AG04450 (cell line): ENCODE data around the gene SORCS2. TPM values are rescaled to one million over a fixed set of nuclear protein-coding genes. Genes with fewer than 3 reads are reported as not detected.

Experiments
- CTCF ChIA-PET: fragments of 300-600, 350-600 bp; formaldehyde crosslinking; extraction: SDS; loops from one replicate; lab custom pipeline; 2022; ENCODE audit warnings: antibody characterized with exemption, inconsistent platforms; lab: Charles Lee
- POLR2A ChIA-PET: fragments of 350-600 bp; formaldehyde crosslinking; extraction: SDS; loops from one replicate; lab custom pipeline; 2021; ENCODE audit warnings: antibody characterized with exemption, inconsistent platforms; lab: Yijun Ruan, JAX
- DNase-seq: peaks from one replicate; pipeline ENCODE4 v3.0.0-alpha.2; 2011; ENCODE audit warnings: low read depth, low spot score
- H3K27ac ChIP-seq: one replicate; pipeline ENCODE4 v1.5.1; 2012; ENCODE audit warnings: low read depth, low read length, control low read depth
- H3K27me3 ChIP-seq: one replicate; pipeline ENCODE4 v1.6.0; 2012; ENCODE audit warnings: low read length; ENCODE audit not compliant: control insufficient read depth, insufficient read depth
- H3K4me3 ChIP-seq: 2 replicates; pipeline ENCODE4 v1.5.1; 2011; ENCODE audit warnings: mild to moderate bottlenecking, low read depth, low read length, control low read depth
- H3K9me3 ChIP-seq: 2 replicates; pipeline ENCODE4 v1.5.1; 2012; ENCODE audit warnings: low read length; ENCODE audit not compliant: control insufficient read depth, insufficient read depth
- polyA plus RNA-seq: library from polyadenylated mRNA; depleted of rRNA; stranded (reverse); fragments of >200 nt; gene quantifications from 2 replicates; pipeline ENCODE4 v1.2.3, GENCODE V29; 2011
- TF ChIP-seq, protein P1 (sequence below): IDR thresholded peaks from 2 replicates; pipeline ENCODE4 v1.5.1; 2011; ENCODE audit warnings: low read depth, low read length, control low read depth, inconsistent platforms

The SORCS2 gene
- polyA plus RNA-seq, 1 experiment, result 0.29 TPM

DNA sequence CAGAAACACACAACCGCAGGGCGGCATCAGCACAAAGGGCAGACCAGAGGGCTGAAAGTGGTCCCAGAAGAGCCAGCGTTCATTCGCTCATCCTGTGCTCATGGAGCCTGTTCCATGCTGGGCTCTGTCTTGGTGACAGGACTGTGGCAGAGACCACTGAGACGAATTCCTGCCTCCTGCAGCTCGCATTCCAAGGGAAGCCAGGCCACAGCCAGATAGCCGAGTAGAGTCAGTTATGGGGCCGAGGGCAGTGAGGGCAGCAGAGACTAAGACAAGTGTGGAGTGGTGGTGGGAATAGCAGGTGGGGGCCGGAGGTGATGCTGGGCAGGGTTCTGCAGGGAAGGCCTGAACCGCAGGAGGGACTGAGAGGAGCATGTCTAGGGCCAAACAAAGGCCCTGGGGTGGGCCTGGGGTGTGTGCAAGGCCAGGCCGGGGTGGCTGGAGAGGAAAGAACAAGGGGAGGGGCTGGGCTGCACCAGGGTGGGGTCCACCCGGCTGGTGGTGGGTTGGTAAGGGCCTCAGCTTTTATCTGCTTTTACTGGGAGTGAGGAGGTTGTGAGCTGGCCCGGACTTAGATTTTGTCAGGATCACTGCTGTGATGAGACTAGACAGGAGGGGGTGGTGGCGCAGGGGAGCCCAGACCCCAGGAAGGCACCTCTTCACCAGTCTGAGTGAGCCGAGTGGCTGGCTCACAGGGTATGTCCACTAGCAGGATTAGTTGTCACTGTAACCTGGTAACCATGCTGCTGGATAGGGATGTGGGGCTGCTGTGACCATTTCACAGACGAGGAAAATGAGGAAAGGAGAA, 236.1 kb downstream of the SORCS2 start:
- TF ChIP-seq, protein P1, sequence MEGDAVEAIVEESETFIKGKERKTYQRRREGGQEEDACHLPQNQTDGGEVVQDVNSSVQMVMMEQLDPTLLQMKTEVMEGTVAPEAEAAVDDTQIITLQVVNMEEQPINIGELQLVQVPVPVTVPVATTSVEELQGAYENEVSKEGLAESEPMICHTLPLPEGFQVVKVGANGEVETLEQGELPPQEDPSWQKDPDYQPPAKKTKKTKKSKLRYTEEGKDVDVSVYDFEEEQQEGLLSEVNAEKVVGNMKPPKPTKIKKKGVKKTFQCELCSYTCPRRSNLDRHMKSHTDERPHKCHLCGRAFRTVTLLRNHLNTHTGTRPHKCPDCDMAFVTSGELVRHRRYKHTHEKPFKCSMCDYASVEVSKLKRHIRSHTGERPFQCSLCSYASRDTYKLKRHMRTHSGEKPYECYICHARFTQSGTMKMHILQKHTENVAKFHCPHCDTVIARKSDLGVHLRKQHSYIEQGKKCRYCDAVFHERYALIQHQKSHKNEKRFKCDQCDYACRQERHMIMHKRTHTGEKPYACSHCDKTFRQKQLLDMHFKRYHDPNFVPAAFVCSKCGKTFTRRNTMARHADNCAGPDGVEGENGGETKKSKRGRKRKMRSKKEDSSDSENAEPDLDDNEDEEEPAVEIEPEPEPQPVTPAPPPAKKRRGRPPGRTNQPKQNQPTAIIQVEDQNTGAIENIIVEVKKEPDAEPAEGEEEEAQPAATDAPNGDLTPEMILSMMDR, result no peak
- DNase-seq, result no peak
- ChIA-PET CTCF (no interaction called here), POLR2A (no interaction called here)
- Histone ChIP-seq H3K27me3 (peaks cover 6% of the 10 kb centered on the region), H3K27ac (no peak overlapping the region), H3K9me3 (no peaks in the 10 kb centered on the region; the same call in 1 of the 2 replicates), H3K4me3 (no peak overlapping the region)

DNA sequence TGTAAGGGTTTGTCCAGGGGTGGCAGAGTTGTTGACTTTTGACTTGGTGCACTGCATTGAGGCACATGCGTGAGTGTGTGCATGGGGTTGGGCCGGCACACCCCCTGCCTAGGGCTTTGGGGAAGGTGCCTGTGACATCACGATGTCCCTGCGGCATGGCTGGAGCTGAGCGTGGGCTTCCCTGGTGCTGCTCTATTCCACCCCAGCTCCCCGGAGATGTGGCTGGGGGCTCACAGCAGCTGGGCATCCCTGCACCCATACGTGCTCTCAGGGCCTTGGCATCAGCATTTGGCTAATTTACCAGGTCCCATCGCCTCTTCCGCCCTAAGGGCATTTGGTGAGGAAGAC, 236.7 kb downstream of the SORCS2 start:
- CTCF ChIA-PET, result no interaction called here
- peaks cover 6% of the 10 kb centered on the region for H3K27me3 ChIP-seq
- H3K27ac ChIP-seq, result no peak overlapping the region
- no peak for DNase-seq
- TF ChIP-seq, protein P1, result no peak
- POLR2A ChIA-PET, result no interaction called here
- H3K4me3 ChIP-seq, result no peak overlapping the region
- no peaks in the 10 kb centered on the region; the same call in 1 of the 2 replicates for H3K9me3 ChIP-seq

DNA sequence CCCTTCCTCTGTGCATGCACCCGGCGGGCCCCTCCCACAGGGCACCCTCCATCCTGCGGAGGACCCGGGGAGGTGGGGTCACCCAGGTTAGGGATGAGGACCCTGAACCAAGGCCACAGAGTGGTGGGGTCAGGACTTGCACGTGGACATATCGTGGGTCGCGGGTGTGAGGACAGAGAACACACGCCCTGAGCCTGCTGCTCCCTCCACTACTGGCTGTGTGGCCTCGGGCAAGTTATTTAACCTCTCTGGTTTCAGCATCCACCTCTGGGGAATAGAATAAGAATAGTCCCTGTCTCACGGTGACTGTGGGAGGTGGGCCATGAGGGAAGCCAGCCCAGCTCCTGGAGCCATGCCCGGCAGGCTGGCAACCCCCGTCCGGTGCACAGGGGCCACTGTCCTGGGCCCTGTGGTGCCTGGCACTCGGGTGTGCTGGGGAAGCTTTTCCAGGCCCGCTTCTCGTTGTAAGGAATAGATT, 237.3 kb downstream of the SORCS2 start:
- no peak for DNase-seq
- TF ChIP-seq, protein P1, result no peak
- ChIA-PET POLR2A (no interaction called here), CTCF (no interaction called here)
- Histone ChIP-seq H3K27me3 (peaks cover 6% of the 10 kb centered on the region), H3K27ac (no peak overlapping the region), H3K4me3 (no peak overlapping the region), H3K9me3 (no peaks in the 10 kb centered on the region; the same call in 1 of the 2 replicates)

DNA sequence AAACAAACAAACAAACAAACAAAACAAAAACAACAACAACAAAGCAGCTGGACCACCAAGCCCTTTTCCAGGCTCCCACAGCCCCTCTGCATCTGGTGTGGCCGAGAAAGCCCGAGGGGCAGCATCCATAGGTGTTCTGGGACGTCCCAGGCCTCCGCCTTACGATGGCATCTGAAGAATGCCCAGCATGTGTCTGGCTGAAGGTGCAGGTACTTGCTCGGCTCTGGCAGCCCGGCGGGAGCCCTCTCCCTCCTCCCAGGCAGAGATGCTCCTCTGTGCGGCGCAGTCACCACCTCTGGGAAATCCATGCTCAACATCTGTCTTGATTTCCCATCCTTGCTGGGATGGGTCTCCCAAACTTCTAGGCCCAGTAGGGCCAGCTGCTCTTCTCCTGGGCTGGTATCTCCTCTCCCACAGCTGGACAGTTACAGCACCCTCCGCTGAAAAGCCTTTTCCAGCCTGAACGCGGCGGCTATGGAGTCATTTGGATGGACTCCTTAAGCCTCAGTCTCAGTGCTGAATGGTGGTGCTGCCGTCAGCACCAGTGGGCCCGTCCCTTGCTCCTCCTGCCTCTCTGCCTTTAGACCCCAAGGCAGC, 238.1 kb downstream of the SORCS2 start:
- no peak for DNase-seq
- H3K9me3 ChIP-seq, result no peaks in the 10 kb centered on the region; the same call in 1 of the 2 replicates
- POLR2A ChIA-PET, result no interaction called here
- TF ChIP-seq, protein P1, result no peak
- CTCF ChIA-PET, result no interaction called here
- H3K4me3 ChIP-seq, result no peak overlapping the region
- H3K27ac ChIP-seq, result no peak overlapping the region
- peaks cover 6% of the 10 kb centered on the region for H3K27me3 ChIP-seq
